COLO668 (cell line): ENCODE results near the gene MYLK2.
A peak's percentile ranks its signal among the peaks of the same experiment; 100 is the strongest.

Experiments
- DNase-seq: peaks from one replicate; lab custom pipeline; 2025; ENCODE audit not compliant: unreplicated experiment; lab: John Stamatoyannopoulos, UW

Gene MYLK2

GRCh38 chr20:31851240-31851955 lies 32.2 kb downstream of the MYLK2 start:
- no peak for DNase-seq

DNA sequence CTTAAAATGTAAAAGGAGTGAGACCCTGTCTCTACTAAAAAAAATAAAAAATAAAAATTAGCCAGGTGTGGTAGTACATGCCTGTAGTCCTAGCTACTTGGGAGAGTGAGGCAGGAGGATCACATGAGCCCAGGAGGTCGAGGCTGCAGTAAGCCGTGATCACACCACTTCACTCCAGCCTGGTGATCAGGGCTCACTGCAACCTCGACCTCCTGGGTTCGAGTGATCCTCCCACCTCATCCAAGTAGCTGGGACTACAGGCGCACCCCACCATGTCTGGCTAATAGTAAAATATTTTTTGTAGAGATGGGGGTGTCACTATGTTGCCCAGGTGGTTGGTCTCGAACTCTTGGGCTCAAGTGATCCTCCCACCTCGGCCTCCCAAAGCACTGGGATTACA lies 34.3 kb downstream of the MYLK2 start:
- no peak for DNase-seq

DNA sequence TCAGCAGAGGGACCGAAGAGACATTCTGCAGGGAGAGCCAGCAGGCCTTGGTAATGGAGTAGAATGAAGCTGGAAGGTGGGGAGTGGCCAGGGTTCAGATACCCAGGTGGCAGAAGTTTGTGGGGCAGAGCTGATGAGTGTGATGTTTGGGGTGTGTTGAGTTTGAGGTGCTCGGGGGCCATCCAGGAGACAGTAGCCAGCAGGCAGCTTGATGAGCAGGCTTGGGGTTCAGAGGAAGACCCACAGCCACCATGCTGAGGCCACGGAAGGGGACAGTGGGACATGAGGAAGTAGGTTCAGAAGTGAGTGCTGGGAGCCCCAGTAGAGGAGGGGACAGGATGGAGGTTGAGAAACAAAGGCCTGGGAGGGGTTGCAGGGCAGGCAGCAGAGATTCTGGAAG lies 37.4 kb downstream of the MYLK2 start:
- DNase-seq: no peak

DNA sequence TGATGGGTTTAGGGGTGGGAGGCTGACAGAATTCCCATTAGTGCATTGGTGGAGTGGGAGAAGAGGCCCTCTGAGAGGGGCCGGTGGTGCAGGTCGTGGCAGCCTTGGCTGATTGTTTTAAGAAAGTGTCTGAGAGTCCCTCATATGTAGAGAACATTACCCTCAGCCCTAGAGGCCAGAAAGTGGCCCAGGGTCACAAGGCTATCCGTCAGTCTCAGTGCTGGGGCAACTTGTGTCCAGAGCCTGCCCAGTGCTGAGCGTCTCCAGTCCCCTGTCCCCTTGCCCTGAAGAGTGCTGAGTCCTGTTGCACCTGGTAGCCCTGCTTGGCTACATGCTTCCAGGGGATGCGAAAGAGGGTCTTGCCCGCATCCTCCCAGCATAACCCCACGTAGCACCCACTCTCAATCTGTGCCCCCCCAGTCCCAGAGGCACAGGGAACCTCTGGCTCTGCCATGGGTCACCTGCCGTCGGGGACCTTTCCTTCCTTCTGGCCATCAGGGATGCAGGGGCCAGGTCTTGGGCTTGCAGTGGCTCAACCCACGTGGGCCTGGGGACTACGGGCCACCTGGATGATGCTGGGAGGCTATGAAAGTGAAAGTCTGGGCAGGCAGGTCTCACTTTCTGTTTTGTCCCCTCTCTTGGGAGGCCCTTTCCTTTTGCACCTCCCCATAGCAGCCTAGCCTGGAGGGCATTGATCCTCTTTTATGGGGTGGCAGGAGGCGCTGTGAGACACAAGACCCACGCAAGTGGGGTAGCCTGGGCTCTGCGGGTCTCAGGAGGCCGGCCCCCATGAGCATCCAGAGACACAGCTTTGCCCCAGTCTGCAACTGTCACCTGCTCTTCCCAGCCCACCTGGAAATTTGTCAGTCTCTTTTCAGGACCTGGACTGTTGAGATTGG lies 39.0 kb downstream of the MYLK2 start:
- no peak for DNase-seq

- no peak for DNase-seq
Measured at GRCh38 chr20:31858760-31859083, 39.6 kb downstream of the MYLK2 start.

DNA sequence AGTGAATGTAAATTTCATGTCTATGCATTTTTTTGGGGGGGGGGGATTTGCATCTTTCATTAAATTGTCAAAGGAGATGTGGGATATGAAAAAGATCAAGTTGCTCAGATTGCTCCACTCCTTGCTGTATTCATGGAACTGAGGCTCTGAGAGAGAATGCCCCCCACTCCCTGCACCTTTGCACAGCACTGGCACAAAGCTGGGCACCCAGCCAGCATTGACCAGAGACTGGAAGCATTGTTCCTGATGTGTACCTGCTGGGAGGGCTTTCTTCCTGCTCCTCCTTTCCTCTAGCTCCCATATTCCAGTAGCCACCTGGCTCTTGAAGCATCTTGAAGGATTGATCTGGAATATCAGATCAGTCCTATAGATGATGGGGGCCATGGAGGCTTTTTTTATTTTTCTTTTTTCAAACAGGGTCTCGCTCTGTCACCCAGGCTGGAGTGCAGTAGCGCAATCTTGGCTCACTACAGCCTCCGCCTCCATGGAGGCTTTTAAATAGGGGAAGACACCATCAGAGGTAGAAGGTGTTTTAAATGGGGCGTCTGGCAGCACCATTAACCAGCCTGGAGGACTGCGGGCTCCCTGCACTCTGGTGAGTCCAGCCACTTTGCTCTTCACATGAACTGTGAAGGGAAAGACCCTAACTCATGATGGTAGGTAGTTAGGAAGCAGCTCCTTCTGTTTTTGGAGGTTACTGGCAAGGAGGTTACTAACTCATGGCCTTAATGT lies 40.3 kb downstream of the MYLK2 start:
- no peak for DNase-seq

GRCh38 chr20:31859998-31860380 lies 40.8 kb downstream of the MYLK2 start:
- no peak for DNase-seq

- no peak for DNase-seq
Measured at GRCh38 chr20:31860390-31861134, 41.4 kb downstream of the MYLK2 start.

DNA sequence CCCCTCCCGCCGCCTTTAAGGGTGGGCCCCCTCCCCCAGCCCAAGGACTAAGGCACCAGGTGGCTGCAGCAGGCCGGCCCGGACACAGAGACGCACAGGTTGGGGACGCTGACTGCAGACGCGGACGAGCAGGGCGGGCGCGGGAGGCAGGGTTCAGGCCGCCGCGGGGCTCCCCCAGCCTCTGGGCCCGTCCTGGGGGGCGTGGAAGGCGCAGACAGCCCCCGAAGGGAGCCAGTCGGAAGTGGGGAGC lies 41.9 kb downstream of the MYLK2 start:
- peak; percentile 45 for DNase-seq

- peak; percentile 84 for DNase-seq
Measured at GRCh38 chr20:31861385-31862156, 42.4 kb downstream of the MYLK2 start.

DNA sequence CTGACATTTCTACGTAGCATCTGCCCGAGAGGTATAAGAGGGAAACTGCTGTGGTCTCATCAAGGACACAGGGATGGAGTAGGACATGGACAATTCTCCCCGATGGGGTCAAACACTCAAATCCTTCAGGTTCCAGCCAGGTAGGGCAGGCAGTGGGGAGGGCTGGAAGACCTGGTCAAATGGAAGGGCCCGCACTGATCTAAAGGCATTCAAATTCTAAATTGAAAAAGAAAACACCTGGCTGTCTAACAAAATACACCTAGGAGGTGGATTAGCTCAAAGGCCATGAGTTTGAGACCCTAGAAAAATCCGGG lies 43.0 kb downstream of the MYLK2 start:
- no peak for DNase-seq

DNA sequence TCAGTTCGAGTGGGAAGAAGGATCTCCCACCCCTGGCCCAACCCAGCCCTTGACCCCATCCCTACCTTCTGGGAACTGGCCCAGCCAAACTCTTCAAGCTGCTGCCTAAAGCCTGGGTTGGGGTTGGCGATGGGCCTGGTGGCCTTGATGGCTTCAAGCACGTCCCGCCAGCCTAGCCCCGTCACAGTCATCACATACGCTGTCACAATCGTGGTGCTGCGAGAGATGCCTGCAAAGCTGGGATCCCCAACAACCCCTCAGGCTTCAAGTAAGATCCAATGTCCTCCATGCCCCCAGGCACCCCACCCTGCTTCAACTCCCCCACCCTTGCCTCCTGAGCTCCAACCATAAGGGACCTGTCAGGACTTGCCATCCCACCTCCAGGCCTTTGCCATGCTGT lies 43.4 kb downstream of the MYLK2 start:
- no peak for DNase-seq

GRCh38 chr20:31863296-31864085 lies 44.3 kb downstream of the MYLK2 start:
- no peak for DNase-seq

GRCh38 chr20:31864521-31865400 lies 45.6 kb downstream of the MYLK2 start:
- no peak for DNase-seq

DNA sequence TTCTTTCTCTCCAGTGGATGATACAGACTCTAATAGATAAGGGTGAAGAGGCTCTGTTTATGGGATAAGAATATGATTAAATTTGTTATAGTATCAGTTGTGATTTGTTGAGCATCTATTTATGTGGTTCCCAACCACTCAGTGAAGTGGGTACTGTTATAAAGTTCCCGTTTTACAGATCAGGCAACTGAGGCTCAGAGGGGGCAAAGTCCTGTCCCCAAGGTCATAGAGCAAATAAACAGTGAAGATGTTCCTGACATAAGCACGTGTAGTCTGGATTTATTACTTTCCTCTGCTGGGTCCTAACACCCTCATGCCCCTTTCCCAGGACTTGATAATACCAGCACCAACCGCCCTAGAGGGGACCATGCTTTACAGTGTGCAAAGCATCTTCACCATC lies 47.1 kb downstream of the MYLK2 start:
- DNase-seq: no peak

GRCh38 chr20:31868853-31869672 lies 49.9 kb downstream of the MYLK2 start:
- no peak for DNase-seq

DNA sequence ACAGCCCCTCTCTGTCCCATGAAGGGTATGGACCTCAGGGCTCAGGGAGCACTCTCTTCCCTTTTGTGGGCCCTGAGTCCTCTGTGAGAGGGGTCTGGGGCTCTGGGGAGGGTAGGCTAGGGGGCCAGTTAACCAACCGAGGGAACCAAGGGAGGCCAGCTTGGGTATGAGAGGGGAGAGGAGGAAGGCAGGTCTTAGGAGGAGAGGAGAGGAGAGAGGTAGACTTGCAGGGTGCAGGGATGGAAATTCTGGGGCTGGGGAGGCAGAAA lies 50.5 kb downstream of the MYLK2 start:
- no peak for DNase-seq

DNA sequence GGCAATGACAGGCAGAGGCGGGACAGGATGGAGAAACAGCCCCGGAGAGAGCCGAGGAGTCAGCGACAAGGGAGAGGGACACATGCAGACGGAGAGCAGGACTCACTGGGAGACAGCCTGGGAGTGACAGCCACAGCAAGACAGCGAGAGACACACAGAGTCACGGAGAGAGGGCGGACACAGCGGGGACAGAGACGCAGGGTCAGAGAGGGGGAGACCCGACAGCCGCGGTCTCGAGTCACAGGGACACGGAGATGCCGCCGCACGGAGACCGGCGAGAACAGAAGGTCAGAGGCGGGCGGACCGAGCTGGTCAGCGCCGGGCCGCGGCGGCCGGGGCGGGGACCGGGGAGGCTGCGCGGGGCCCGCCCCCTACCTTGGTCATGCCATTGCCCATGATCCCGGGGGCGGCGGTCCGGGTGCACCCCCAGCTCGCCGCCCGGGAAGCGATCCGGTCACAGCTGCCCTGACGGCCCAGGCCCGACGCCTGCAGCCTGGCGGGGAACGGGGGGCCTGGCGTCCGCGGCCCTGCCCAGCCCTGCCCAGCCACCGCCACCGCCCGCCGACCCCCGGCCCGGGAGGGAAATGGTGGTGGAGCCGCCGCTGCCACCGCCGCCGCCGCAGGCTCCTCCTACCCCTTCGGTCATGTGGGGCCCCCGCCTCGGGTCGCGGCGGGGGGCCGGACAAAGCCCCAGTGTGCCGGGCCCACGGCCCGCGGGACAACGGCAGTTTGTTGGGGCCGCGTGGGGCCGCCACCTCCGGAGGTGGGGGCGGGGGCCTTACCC lies 51.0 kb downstream of the MYLK2 start, which contains the start of the genes DUSP15 and TTLL9:
DUSP15 (minus strand) TSS at position 586 of the 784 bp plus-strand sequence; CDS start at position 396, 190 bp downstream.
TTLL9 (plus strand) TSS at position 693 of the 784 bp plus-strand sequence. CDS start 493 bp downstream, outside the sequence.
- peak; percentile 31 for DNase-seq
